ENCODE results near the gene HECA.
A peak's percentile ranks its signal among the peaks of the same experiment; 100 is the strongest.
"Not testable (repeated sequence)": the region's sequence is repeated elsewhere in the genome, so short reads cannot be mapped to it uniquely, and the experiment has no call there.

The HECA gene

GRCh38 chr6:139133262-139134063 lies 1.4 kb upstream of the HECA start:
- FAIRE-seq (no peak), DNase-seq (ENCODE audit: insufficient read length, low spot score) (no peak)
- TF ChIP-seq POLR2A (IDR thresholded peaks at IDR 0.05; ENCODE audit: low read depth, low read length) (no peak), POU2F2 (IDR thresholded peaks at IDR 0.05; ENCODE audit: low read depth, low read length) (no peak), POLR2AphosphoS5 (IDR thresholded peaks at IDR 0.05; ENCODE audit: low read depth, low read length) (no peak), PAX5 (IDR thresholded peaks at IDR 0.05; ENCODE audit: insufficient read depth, low read length, severe bottlenecking) (no peak), SPI1 (IDR thresholded peaks at IDR 0.05; ENCODE audit: low read depth, low read length) (no peak)

- FAIRE-seq: no peak
These were observed 850 bp upstream of the HECA start for GRCh38 chr6:139134064-139134395.

GRCh38 chr6:139135578-139136545 lies 982 bp downstream of the HECA start:
- TF ChIP-seq POLR2AphosphoS5 (IDR thresholded peaks at IDR 0.05; ENCODE audit: low read depth, low read length): no peak
- no peak for TF ChIP-seq PAX5 (IDR thresholded peaks at IDR 0.05; ENCODE audit: insufficient read depth, low read length, severe bottlenecking)
- TF ChIP-seq SPI1 (IDR thresholded peaks at IDR 0.05; ENCODE audit: low read depth, low read length): 0 out of 2 replicates have a peak, but pooled peaks have one; percentile 10
- DNase-seq (ENCODE audit: insufficient read length, low spot score) (peak; percentile 18), FAIRE-seq (no peak)

More at GRCh38 chr6:139134064-139134395, 850 bp upstream of the HECA start:
- TF ChIP-seq POU2F2 (IDR thresholded peaks at IDR 0.05; ENCODE audit: low read depth, low read length) (no peak), POLR2AphosphoS5 (IDR thresholded peaks at IDR 0.05; ENCODE audit: low read depth, low read length) (no peak), POLR2A (IDR thresholded peaks at IDR 0.05; ENCODE audit: low read depth, low read length) (no peak), PAX5 (IDR thresholded peaks at IDR 0.05; ENCODE audit: insufficient read depth, low read length, severe bottlenecking) (no peak), SPI1 (IDR thresholded peaks at IDR 0.05; ENCODE audit: low read depth, low read length) (no peak), TAF1 (IDR thresholded peaks at IDR 0.05; ENCODE audit: low read depth, low read length) (no peak)
- DNase-seq (ENCODE audit: insufficient read length, low spot score): no peak

- TF ChIP-seq POLR2AphosphoS5 (IDR thresholded peaks at IDR 0.05; ENCODE audit: low read depth, low read length) (no peak), SPI1 (IDR thresholded peaks at IDR 0.05; ENCODE audit: low read depth, low read length) (no peak), PAX5 (IDR thresholded peaks at IDR 0.05; ENCODE audit: insufficient read depth, low read length, severe bottlenecking) (no peak), TAF1 (IDR thresholded peaks at IDR 0.05; ENCODE audit: low read depth, low read length) (no peak), POLR2A (IDR thresholded peaks at IDR 0.05; ENCODE audit: low read depth, low read length) (no peak), POU2F2 (IDR thresholded peaks at IDR 0.05; ENCODE audit: low read depth, low read length) (no peak)
- no peak for FAIRE-seq
- no peak for DNase-seq (ENCODE audit: insufficient read length, low spot score)
These were observed 2.8 kb downstream of the HECA start for GRCh38 chr6:139137706-139138105.

GRCh38 chr6:139140854-139141253 lies 6.0 kb downstream of the HECA start:
- DNase-seq (ENCODE audit: insufficient read length, low spot score); FAIRE-seq: not testable (repeated sequence)

GRCh38 chr6:139142262-139142661 lies 7.4 kb downstream of the HECA start:
- DNase-seq (ENCODE audit: insufficient read length, low spot score): no peak
- FAIRE-seq: no peak
- no peak for TF ChIP-seq POU2F2 (IDR thresholded peaks at IDR 0.05; ENCODE audit: low read depth, low read length)
- TF ChIP-seq PAX5 (IDR thresholded peaks at IDR 0.05; ENCODE audit: insufficient read depth, low read length, severe bottlenecking): no peak
- no peak for TF ChIP-seq SPI1 (IDR thresholded peaks at IDR 0.05; ENCODE audit: low read depth, low read length)
- no peak for TF ChIP-seq POLR2A (IDR thresholded peaks at IDR 0.05; ENCODE audit: low read depth, low read length)

- TF ChIP-seq POLR2AphosphoS5 (IDR thresholded peaks at IDR 0.05; ENCODE audit: low read depth, low read length): no peak
- TF ChIP-seq PAX5 (IDR thresholded peaks at IDR 0.05; ENCODE audit: insufficient read depth, low read length, severe bottlenecking): no peak
- no peak for TF ChIP-seq TAF1 (IDR thresholded peaks at IDR 0.05; ENCODE audit: low read depth, low read length)
- no peak for TF ChIP-seq POLR2A (IDR thresholded peaks at IDR 0.05; ENCODE audit: low read depth, low read length)
- no peak for TF ChIP-seq SPI1 (IDR thresholded peaks at IDR 0.05; ENCODE audit: low read depth, low read length)
- TF ChIP-seq POU2F2 (IDR thresholded peaks at IDR 0.05; ENCODE audit: low read depth, low read length): no peak
- DNase-seq (ENCODE audit: insufficient read length, low spot score) (no peak), FAIRE-seq (no peak)
These were observed 8.2 kb downstream of the HECA start for GRCh38 chr6:139143111-139143510.

- TF ChIP-seq TAF1 (IDR thresholded peaks at IDR 0.05; ENCODE audit: low read depth, low read length) (no peak), POU2F2 (IDR thresholded peaks at IDR 0.05; ENCODE audit: low read depth, low read length) (no peak), POLR2AphosphoS5 (IDR thresholded peaks at IDR 0.05; ENCODE audit: low read depth, low read length) (no peak), SPI1 (IDR thresholded peaks at IDR 0.05; ENCODE audit: low read depth, low read length) (no peak)
- DNase-seq (ENCODE audit: insufficient read length, low spot score) (no peak), FAIRE-seq (no peak)
These were observed 9.7 kb downstream of the HECA start for GRCh38 chr6:139144490-139145085.

- no peak for FAIRE-seq
- no peak for DNase-seq (ENCODE audit: insufficient read length, low spot score)
- TF ChIP-seq TAF1 (IDR thresholded peaks at IDR 0.05; ENCODE audit: low read depth, low read length) (no peak), POU2F2 (IDR thresholded peaks at IDR 0.05; ENCODE audit: low read depth, low read length) (no peak), POLR2AphosphoS5 (IDR thresholded peaks at IDR 0.05; ENCODE audit: low read depth, low read length) (no peak), SPI1 (IDR thresholded peaks at IDR 0.05; ENCODE audit: low read depth, low read length) (no peak), PAX5 (IDR thresholded peaks at IDR 0.05; ENCODE audit: insufficient read depth, low read length, severe bottlenecking) (no peak), POLR2A (IDR thresholded peaks at IDR 0.05; ENCODE audit: low read depth, low read length) (no peak)
These were observed 10.8 kb downstream of the HECA start for GRCh38 chr6:139145661-139146060.
